ENCODE results near the gene SOX14.

- no peak for TF ChIP-seq EZH2 (IDR thresholded peaks at IDR 0.05; ENCODE audit: low read depth)
- TF ChIP-seq CTCF (conservative IDR thresholded peaks at IDR 0.05) = no peak
Observed at GRCh38 chr3:137770835-137771399, 6.8 kb downstream of the SOX14 start.

Measured in PC-9 (cell line).